HepG2 (cell line): ENCODE results near the gene SOWAHB. TPM values are rescaled to one million over a fixed set of nuclear protein-coding genes. Genes with fewer than 3 reads are reported as not detected.

Source experiments
- ATAC-seq: fragments of 200-7000 bp; cut with Tn5 transposase; 3 replicates; pipeline ENCODE4 v1.9.1; 2020; ENCODE audit warnings: mild to moderate bottlenecking, moderate library complexity
- BruUV-seq: library from RNA; stranded (reverse); fragments of 400-500 nt; replicated peaks from 2 replicates; lab custom pipeline; 2021; lab: Mats Ljungman, UMichigan
- CTCF ChIA-PET: fragments of 300-600 bp; formaldehyde crosslinking; extraction: SDS; loops from one replicate; lab custom pipeline; 2021; ENCODE audit warnings: low total read pairs, inconsistent platforms, low intra/inter-chr PET ratio; lab: Yijun Ruan, JAX
- POLR2A ChIA-PET: fragments of 350-600 bp; sonication (Branson Sonifier 250); formaldehyde crosslinking; loops from one replicate; lab custom pipeline; 2020; ENCODE audit warnings: antibody characterized with exemption, inconsistent platforms; lab: Yijun Ruan, JAX
- DNase-seq: peaks from one replicate; pipeline ENCODE4 v3.0.0-alpha.2; 2015; ENCODE audit warnings: low spot score
- FAIRE-seq: peaks from 3 replicates; lab custom pipeline; 2011; peaks lifted over from hg19 to GRCh38; lab: Jason Lieb, UNC
- H2AFZ ChIP-seq: one replicate; pipeline ENCODE4 v1.6.1; 2011; ENCODE audit warnings: low read length, inconsistent platforms
- H3K27ac ChIP-seq: fragments of 300-600 bp; 3 replicates; pipeline ENCODE4 v1.8.0; 2011; ENCODE audit warnings: mixed run types, mild to moderate bottlenecking, mixed read lengths, low read length, inconsistent platforms; ENCODE audit not compliant: insufficient read depth; ENCODE audit errors: extremely low read length
- H3K27me3 ChIP-seq, 2 experiments: fragments of 200-600 bp in 1 of 2; 2 replicates in 1 of 2; 3 replicates in 1 of 2; pipeline versions ENCODE4 v1.6.0 to v1.8.0; 2011; ENCODE audit warnings: low read length in 2 of 2, mild to moderate bottlenecking in 2 of 2, moderate library complexity in 2 of 2, inconsistent platforms in 1 of 2; ENCODE audit not compliant: insufficient read depth in 2 of 2, control insufficient read depth in 1 of 2
- H3K36me3 ChIP-seq, 2 experiments: fragments of 200-600 bp in 1 of 2; replicated peaks in 1 of 2; 2 replicates in 1 of 2; 3 replicates in 1 of 2; pipeline versions ENCODE4 v1.5.1 to v1.8.0; 2011; ENCODE audit warnings: low read length in 2 of 2, inconsistent platforms in 1 of 2; ENCODE audit not compliant: insufficient read depth in 2 of 2, control insufficient read depth in 1 of 2
- H3K4me1 ChIP-seq: 2 replicates; pipeline ENCODE4 v1.5.1; 2012; ENCODE audit warnings: low read length, inconsistent platforms; ENCODE audit not compliant: insufficient read depth
- H3K4me2 ChIP-seq: 2 replicates; pipeline ENCODE4 v1.6.0; 2011; ENCODE audit warnings: low read depth, low read length, inconsistent platforms
- H3K4me3 ChIP-seq, 3 experiments: fragments of 200-600 bp in 1 of 3; sonication (generic), shearing (Covaris generic) in 1 of 3; replicated peaks in 1 of 3; 2 replicates each; pipeline ENCODE4 v1.5.1; 2011 to 2016; ENCODE audit warnings: low read length in 3 of 3, inconsistent platforms in 2 of 3, low read depth in 2 of 3, mild to moderate bottlenecking in 2 of 3, control low read depth in 1 of 3, mixed read lengths in 1 of 3; ENCODE audit not compliant: insufficient read depth in 1 of 3
- H3K79me2 ChIP-seq: one replicate; pipeline ENCODE4 v1.6.1; 2011; ENCODE audit warnings: low read length, inconsistent platforms; ENCODE audit not compliant: insufficient read depth
- H3K9ac ChIP-seq: 2 replicates; pipeline ENCODE4 v1.6.0; 2011; ENCODE audit warnings: mild to moderate bottlenecking, low read depth, low read length, inconsistent platforms; ENCODE audit not compliant: insufficient read depth
- H3K9me3 ChIP-seq: 2 replicates; pipeline ENCODE4 v1.5.1; 2012; ENCODE audit warnings: mild to moderate bottlenecking, low read length
- H4K20me1 ChIP-seq: 2 replicates; pipeline ENCODE4 v1.6.0; 2011; ENCODE audit warnings: inconsistent platforms, mild to moderate bottlenecking, low read length, moderate library complexity; ENCODE audit not compliant: insufficient read depth
- AGO2 ChIP-seq: fragments of 200-400 bp; formaldehyde crosslinking; optimal IDR thresholded peaks from 2 replicates; pipeline ENCODE3; 2017; ENCODE audit warnings: mild to moderate bottlenecking, low read depth, low read length, moderate library complexity
- DNMT3B ChIP-seq: conservative IDR thresholded peaks from 2 replicates; pipeline ENCODE4 v1.6.1; 2016; ENCODE audit warnings: missing biosample characterization, control low read depth
- HHEX ChIP-seq: IDR thresholded peaks from 2 replicates; pipeline ENCODE4 v1.6.1; 2016; ENCODE audit warnings: control low read depth
- HNRNPUL1 ChIP-seq: fragments of 200-400 bp; formaldehyde crosslinking; IDR thresholded peaks from 2 replicates; pipeline ENCODE4 v1.6.1; 2017; ENCODE audit warnings: low read depth, mild to moderate bottlenecking, low read length, moderate library complexity
- MTF1 ChIP-seq: sonication (generic); formaldehyde crosslinking; IDR thresholded peaks from 2 replicates; pipeline ENCODE4 v1.5.0; 2020; ENCODE audit warnings: missing genetic modification reagents
- PATZ1 ChIP-seq: sonication (generic); formaldehyde crosslinking; IDR thresholded peaks from 2 replicates; pipeline ENCODE4 v1.4.0; 2020; ENCODE audit warnings: missing genetic modification reagents
- SMAD3 ChIP-seq: sonication (generic); formaldehyde crosslinking; IDR thresholded peaks from 2 replicates; pipeline ENCODE4 v1.4.0; 2020; ENCODE audit warnings: missing genetic modification reagents
- TBP ChIP-seq: sonication (generic); formaldehyde crosslinking; IDR thresholded peaks from 2 replicates; pipeline ENCODE4 v1.5.0; 2020; ENCODE audit warnings: missing genetic modification reagents
- UBTF ChIP-seq: sonication (generic); formaldehyde crosslinking; IDR thresholded peaks from 2 replicates; pipeline ENCODE4 v1.4.0; 2020; ENCODE audit warnings: mild to moderate bottlenecking, missing genetic modification reagents
- ZKSCAN8 ChIP-seq: IDR thresholded peaks from 2 replicates; pipeline ENCODE4 v1.6.1; 2016; ENCODE audit warnings: borderline replicate concordance, missing genetic modification reagents, missing compliant biosample characterization
- ZNF597 ChIP-seq: sonication (generic); formaldehyde crosslinking; IDR thresholded peaks from 2 replicates; pipeline ENCODE4 v1.5.0; 2020; ENCODE audit warnings: missing genetic modification reagents
- ZNF773 ChIP-seq: sonication (generic); formaldehyde crosslinking; IDR thresholded peaks from 2 replicates; pipeline ENCODE4 v1.4.0; 2020; ENCODE audit warnings: missing genetic modification reagents, borderline replicate concordance
- WGBS: methylation state at CpG from one replicate; pipeline ENCODE4 v1.1.6; 2017; ENCODE audit warnings: low lambda C conversion rate; 5-methylcytosine and 5-hydroxymethylcytosine counted together
- in situ Hi-C: cut with HindIII; loops from 2 replicates; pipeline ENCODE4 v1.10.0; 2017; ENCODE audit warnings: low pct_unique_long_range_greater_than_20kb; ENCODE audit not compliant: extremely low pct_ligation_motif_present
- intact Hi-C: fragments of 100-400 bp; cut with micrococcal nuclease; formaldehyde crosslinking; loops from one replicate; pipeline ENCODE4 v1.10.0; 2022; ENCODE audit not compliant: unreplicated experiment
- polyA plus RNA-seq, 8 experiments: library from polyadenylated mRNA; depleted of rRNA in 3 of 8; stranded (reverse) in 7 of 8; unstranded in 1 of 8; fragments of >200 nt; fragmentation: Illumina TruSeq in 4 of 8; extraction: Trizol in 4 of 8; gene quantifications; 2 replicates each; pipeline versions ENCODE4 v1.2.1 to v1.2.3, GENCODE V29; 2011 to 2016; ENCODE audit warnings: low read depth in 4 of 8, missing spikeins in 1 of 8, mixed read lengths in 1 of 8; ENCODE audit not compliant: insufficient read depth in 1 of 8
- total RNA-seq, 5 experiments: library from RNA; depleted of rRNA; stranded (reverse); fragments of >200 nt; fragmentation: Illumina TruSeq; extraction: Trizol; gene quantifications; 2 replicates each; pipeline ENCODE4 v1.2.3, GENCODE V29; 2016; ENCODE audit warnings: low read depth in 1 of 5
- TF ChIP-seq, protein P1 (sequence below): sonication (generic); formaldehyde crosslinking; IDR thresholded peaks from 2 replicates; pipeline ENCODE4 v1.5.0; 2020; ENCODE audit warnings: mild to moderate bottlenecking, missing genetic modification reagents
- TF ChIP-seq, protein P2 (sequence below): sonication (generic); formaldehyde crosslinking; IDR thresholded peaks from 2 replicates; pipeline ENCODE4 v1.4.0; 2020; ENCODE audit warnings: missing genetic modification reagents

The SOWAHB gene
- total and polyA plus RNA-seq, 2 of the 13 experiments (the other 11 are each of a cell fraction or from before 2014, with no cell fraction given): 0.12 to 0.51 TPM

DNA sequence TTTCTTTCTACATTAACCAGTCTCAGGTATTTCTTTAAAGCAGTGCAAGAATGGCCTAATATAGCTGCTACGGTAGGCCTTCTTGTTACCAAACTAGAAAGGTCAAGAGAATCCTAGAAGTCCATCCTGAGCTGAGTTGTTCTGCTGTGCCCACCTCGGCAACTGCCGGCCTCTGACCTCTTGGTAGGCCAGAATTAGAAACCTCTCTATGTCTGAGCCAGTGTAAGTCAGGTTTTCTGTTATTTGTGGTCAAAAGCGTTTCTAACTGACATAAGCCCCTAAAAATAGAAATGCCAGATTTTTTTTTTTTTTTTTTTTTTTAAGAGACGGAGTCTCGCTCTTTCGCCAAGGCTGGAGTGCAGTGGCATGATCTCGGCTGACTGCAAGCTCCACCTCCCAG is 43.1 kb downstream of the SOWAHB start:
- no peak overlapping the region for H3K4me3 ChIP-seq
- no peak for DNase-seq
- POLR2A ChIA-PET: no interaction called here
- in situ Hi-C loops: no loop called here
- no peaks in the 10 kb centered on the region for H3K9me3 ChIP-seq
- ATAC-seq: no peak
- no TSS peak for BruUV-seq
- TF ChIP-seq PATZ1 (CRISPR knock-in tag) (no peak), ZNF773 (no peak), HNRNPUL1 (no peak), AGO2 (no peak), UBTF (CRISPR knock-in tag) (no peak), DNMT3B (CRISPR knock-in tag) (no peak), TBP (no peak), ZNF597 (CRISPR knock-in tag) (no peak), ZKSCAN8 (CRISPR knock-in tag) (no peak), SMAD3 (CRISPR knock-in tag) (no peak), HHEX (CRISPR knock-in tag) (no peak), MTF1 (CRISPR knock-in tag) (no peak)
- TF ChIP-seq, protein P1, sequence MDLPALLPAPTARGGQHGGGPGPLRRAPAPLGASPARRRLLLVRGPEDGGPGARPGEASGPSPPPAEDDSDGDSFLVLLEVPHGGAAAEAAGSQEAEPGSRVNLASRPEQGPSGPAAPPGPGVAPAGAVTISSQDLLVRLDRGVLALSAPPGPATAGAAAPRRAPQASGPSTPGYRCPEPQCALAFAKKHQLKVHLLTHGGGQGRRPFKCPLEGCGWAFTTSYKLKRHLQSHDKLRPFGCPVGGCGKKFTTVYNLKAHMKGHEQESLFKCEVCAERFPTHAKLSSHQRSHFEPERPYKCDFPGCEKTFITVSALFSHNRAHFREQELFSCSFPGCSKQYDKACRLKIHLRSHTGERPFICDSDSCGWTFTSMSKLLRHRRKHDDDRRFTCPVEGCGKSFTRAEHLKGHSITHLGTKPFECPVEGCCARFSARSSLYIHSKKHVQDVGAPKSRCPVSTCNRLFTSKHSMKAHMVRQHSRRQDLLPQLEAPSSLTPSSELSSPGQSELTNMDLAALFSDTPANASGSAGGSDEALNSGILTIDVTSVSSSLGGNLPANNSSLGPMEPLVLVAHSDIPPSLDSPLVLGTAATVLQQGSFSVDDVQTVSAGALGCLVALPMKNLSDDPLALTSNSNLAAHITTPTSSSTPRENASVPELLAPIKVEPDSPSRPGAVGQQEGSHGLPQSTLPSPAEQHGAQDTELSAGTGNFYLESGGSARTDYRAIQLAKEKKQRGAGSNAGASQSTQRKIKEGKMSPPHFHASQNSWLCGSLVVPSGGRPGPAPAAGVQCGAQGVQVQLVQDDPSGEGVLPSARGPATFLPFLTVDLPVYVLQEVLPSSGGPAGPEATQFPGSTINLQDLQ (CRISPR knock-in tag): no peak
- TF ChIP-seq, protein P2, sequence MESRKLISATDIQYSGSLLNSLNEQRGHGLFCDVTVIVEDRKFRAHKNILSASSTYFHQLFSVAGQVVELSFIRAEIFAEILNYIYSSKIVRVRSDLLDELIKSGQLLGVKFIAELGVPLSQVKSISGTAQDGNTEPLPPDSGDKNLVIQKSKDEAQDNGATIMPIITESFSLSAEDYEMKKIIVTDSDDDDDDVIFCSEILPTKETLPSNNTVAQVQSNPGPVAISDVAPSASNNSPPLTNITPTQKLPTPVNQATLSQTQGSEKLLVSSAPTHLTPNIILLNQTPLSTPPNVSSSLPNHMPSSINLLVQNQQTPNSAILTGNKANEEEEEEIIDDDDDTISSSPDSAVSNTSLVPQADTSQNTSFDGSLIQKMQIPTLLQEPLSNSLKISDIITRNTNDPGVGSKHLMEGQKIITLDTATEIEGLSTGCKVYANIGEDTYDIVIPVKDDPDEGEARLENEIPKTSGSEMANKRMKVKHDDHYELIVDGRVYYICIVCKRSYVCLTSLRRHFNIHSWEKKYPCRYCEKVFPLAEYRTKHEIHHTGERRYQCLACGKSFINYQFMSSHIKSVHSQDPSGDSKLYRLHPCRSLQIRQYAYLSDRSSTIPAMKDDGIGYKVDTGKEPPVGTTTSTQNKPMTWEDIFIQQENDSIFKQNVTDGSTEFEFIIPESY (CRISPR knock-in tag): no peak
- TF ChIP-seq, all 625 proteins: peak for 0
- no peak overlapping the region for H3K27ac ChIP-seq
- peaks cover 62% of the 10 kb centered on the region for H3K4me1 ChIP-seq
- CTCF ChIA-PET: no interaction called here
- H3K4me2 ChIP-seq: no peak overlapping the region
- no peak overlapping the region for H3K9ac ChIP-seq
- no peak overlapping the region for H2AFZ ChIP-seq
- H3K79me2 ChIP-seq: no peaks in the 10 kb centered on the region
- H4K20me1 ChIP-seq: no peaks in the 10 kb centered on the region
- H3K27me3 ChIP-seq: no peaks in the 10 kb centered on the region
- H3K36me3 ChIP-seq: no peaks in the 10 kb centered on the region
- FAIRE-seq: no peak
- 96% methylated on average over 6 of the region's 8 CpGs for WGBS
- intact Hi-C loops: loop anchor here (5.0 kb wide), 2 partner anchors 42 to 92 kb away; partner anchors contain the start of genes SEPTIN11 and SOWAHB
